Breast epithelium (tissue), 4 donors: ENCODE measurements around the gene OTX1. TPM values are rescaled to one million over a fixed set of nuclear protein-coding genes. Genes with fewer than 3 reads are reported as not detected.

Experiments
- DNase-seq, 2 donors: peaks; one replicate each; pipeline ENCODE4 v3.0.0-alpha.2; 2019; ENCODE audit warnings: low spot score in 2 of 2
- H3K27ac ChIP-seq, 2 donors: fragments of 200-600 bp; sonication (generic) in 1 of 2; one replicate each; pipeline ENCODE4 v1.5.1; 2016 to 2019; ENCODE audit warnings: mild to moderate bottlenecking in 1 of 2
- H3K27me3 ChIP-seq, 2 donors: fragments of 200-600 bp; sonication (generic) in 1 of 2; one replicate each; pipeline versions ENCODE4 v1.5.1 to v1.6.0; 2017 to 2019; ENCODE audit warnings: control low read depth in 1 of 2, mild to moderate bottlenecking in 1 of 2
- H3K36me3 ChIP-seq: fragments of 200-600 bp; one replicate; pipeline ENCODE4 v1.5.1; 2019
- H3K4me1 ChIP-seq, 2 donors: fragments of 200-600 bp; sonication (generic); one replicate each; pipeline ENCODE4 v1.5.1; 2016 to 2019; ENCODE audit warnings: control low read depth in 1 of 2
- H3K4me3 ChIP-seq, 3 donors: fragments of 200-600 bp; sonication (generic); 1 replicate in 2 of 3; 2 replicates in 1 of 3; pipeline ENCODE4 v1.5.1; 2016 to 2019; ENCODE audit warnings: mild to moderate bottlenecking in 3 of 3, moderate library complexity in 2 of 3
- H3K9me3 ChIP-seq, 2 donors: fragments of 200-600 bp; sonication (generic) in 1 of 2; one replicate each; pipeline ENCODE4 v1.5.1; 2016 to 2019; ENCODE audit warnings: control low read depth in 1 of 2
- POLR2A ChIP-seq: fragments of 450-650 bp; IDR thresholded peaks from one replicate; pipeline ENCODE4 v1.6.1; 2016; ENCODE audit warnings: antibody characterized with exemption, mild to moderate bottlenecking, moderate library complexity
- POLR2AphosphoS5 ChIP-seq, 3 donors: sonication (generic); formaldehyde crosslinking; IDR thresholded peaks; one replicate each; pipeline ENCODE4 v1.6.1; 2017; ENCODE audit warnings: antibody characterized with exemption in 3 of 3
- intact Hi-C: fragments of 100-400 bp; cut with DNase I; formaldehyde crosslinking; loops from one replicate; pipeline ENCODE4 v1.15.1; 2023; ENCODE audit warnings: low total_unique reads
- total RNA-seq, 3 donors: library from RNA; depleted of rRNA; stranded (reverse); fragments of >200 nt; gene quantifications; one replicate each; pipeline ENCODE4 v1.1.0, GENCODE V29; 2016
- TF ChIP-seq, protein P1 (sequence below), 3 donors: fragments of 450-650 bp; IDR thresholded peaks; one replicate each; pipeline ENCODE4 v1.5.1; 2016 to 2017; ENCODE audit warnings: antibody characterized with exemption in 3 of 3, mild to moderate bottlenecking in 3 of 3, moderate library complexity in 3 of 3

Gene OTX1
- total RNA-seq, 3 donors from 2014 or later = not detected

DNA sequence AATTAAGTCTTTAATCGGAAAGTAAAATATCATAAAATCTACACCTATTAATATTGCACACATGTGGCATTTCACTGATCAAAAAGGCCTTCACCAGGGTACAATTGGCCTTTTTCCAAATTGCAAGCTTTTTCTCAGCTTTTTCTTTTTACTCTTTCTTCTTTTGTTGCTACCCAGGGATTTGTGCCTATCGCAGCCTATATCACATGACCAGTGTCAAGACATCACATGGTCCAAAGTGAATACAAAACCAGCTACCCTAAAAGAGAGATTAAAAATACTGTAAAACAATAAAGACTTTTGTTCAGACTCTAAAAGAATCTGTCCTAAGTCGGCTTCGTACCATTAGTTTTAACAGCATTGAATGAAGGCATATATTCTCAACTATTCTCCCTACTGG, 15.0 kb upstream of the OTX1 start:
- TF ChIP-seq POLR2AphosphoS5 (IDR thresholded peaks at IDR 0.05) (no peak), POLR2A (no peak)
- TF ChIP-seq, protein P1, sequence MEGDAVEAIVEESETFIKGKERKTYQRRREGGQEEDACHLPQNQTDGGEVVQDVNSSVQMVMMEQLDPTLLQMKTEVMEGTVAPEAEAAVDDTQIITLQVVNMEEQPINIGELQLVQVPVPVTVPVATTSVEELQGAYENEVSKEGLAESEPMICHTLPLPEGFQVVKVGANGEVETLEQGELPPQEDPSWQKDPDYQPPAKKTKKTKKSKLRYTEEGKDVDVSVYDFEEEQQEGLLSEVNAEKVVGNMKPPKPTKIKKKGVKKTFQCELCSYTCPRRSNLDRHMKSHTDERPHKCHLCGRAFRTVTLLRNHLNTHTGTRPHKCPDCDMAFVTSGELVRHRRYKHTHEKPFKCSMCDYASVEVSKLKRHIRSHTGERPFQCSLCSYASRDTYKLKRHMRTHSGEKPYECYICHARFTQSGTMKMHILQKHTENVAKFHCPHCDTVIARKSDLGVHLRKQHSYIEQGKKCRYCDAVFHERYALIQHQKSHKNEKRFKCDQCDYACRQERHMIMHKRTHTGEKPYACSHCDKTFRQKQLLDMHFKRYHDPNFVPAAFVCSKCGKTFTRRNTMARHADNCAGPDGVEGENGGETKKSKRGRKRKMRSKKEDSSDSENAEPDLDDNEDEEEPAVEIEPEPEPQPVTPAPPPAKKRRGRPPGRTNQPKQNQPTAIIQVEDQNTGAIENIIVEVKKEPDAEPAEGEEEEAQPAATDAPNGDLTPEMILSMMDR (IDR thresholded peaks at IDR 0.05) = no peak
- intact Hi-C loops = no loop called here
- H3K36me3 ChIP-seq = no peaks in the 10 kb centered on the region
- H3K4me3 ChIP-seq = no peak overlapping the region
- H3K9me3 ChIP-seq = no peaks in the 10 kb centered on the region
- no peak overlapping the region for H3K27ac ChIP-seq
- no peak for DNase-seq
- H3K27me3 ChIP-seq = no peaks in the 10 kb centered on the region
- no peaks in the 10 kb centered on the region for H3K4me1 ChIP-seq

DNA sequence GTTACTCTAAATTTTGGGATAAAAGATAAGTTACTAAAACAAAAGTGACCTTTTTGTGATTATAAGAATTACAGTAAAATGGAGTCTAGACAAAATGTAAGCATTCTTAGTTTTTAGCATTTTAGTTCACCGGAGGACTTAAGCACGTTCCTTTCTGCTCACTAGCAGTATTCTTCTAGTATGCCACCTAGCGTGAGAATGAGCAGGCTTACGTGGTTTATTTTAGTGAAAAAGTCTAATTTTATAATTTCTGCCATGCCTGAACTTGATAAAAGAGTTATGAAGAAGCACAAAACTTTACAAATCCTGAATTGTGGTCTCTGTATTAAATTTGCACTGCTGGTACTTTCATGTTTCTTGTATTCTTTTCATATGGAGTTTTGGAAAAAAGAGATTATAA, 12.6 kb upstream of the OTX1 start:
- H3K36me3 ChIP-seq = no peaks in the 10 kb centered on the region
- H3K27me3 ChIP-seq = no peaks in the 10 kb centered on the region
- TF ChIP-seq POLR2A (no peak), POLR2AphosphoS5 (IDR thresholded peaks at IDR 0.05) (no peak)
- TF ChIP-seq, protein P1 (IDR thresholded peaks at IDR 0.05) = no peak
- H3K4me3 ChIP-seq = no peak overlapping the region
- no peak overlapping the region for H3K27ac ChIP-seq
- DNase-seq = no peak
- intact Hi-C loops = no loop called here
- H3K9me3 ChIP-seq = no peaks in the 10 kb centered on the region
- H3K4me1 ChIP-seq = no peaks in the 10 kb centered on the region

DNA sequence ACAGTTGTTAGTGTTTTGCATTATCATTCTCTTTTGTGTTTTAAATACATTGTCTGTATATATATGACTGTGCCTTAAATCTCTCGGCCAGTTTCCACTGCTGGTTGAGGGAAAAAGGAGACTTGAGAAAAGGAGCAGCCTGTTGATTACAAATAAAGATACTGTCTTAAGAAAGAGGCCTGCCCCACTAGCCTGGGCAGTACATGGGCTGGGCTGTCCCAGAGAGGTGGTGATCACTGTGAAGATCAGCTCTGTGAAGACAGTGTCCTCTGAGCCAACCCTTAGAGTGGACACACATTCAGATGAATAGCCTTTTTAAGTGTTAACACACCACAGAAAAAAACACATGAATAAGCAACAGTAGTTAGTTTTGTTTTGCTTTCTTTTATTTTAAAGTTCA, 10.0 kb upstream of the OTX1 start:
- DNase-seq = no peak
- H3K9me3 ChIP-seq = no peaks in the 10 kb centered on the region
- TF ChIP-seq POLR2AphosphoS5 (IDR thresholded peaks at IDR 0.05) (no peak), POLR2A (no peak)
- TF ChIP-seq, protein P1 (IDR thresholded peaks at IDR 0.05) = no peak
- no peak overlapping the region for H3K4me3 ChIP-seq
- no peaks in the 10 kb centered on the region for H3K36me3 ChIP-seq
- no peaks in the 10 kb centered on the region for H3K4me1 ChIP-seq
- intact Hi-C loops = no loop called here
- no peak overlapping the region for H3K27ac ChIP-seq
- H3K27me3 ChIP-seq = no peaks in the 10 kb centered on the region

DNA sequence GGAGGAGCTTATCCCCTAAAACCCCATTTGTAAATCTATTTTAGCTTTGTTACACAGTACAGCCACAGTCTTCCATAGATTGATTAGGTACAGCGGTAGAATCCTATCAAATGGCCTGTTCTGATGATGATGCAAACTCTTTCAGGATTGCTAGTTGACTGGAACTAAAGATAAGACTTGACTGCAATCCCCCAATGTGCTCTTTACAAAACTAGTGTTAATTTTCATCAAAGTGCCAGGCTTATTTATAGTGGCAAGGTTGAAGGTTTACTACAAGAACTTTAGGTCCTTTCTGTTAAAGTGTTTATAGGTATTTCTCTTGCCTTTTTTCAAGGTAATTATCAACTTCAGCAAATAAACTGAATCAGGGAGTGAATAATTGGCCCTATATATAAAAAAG, 9.0 kb upstream of the OTX1 start:
- intact Hi-C loops = no loop called here
- no peaks in the 10 kb centered on the region for H3K36me3 ChIP-seq
- DNase-seq = no peak
- no peak for TF ChIP-seq POLR2A
- TF ChIP-seq, protein P1 (IDR thresholded peaks at IDR 0.05) = no peak
- no peak for TF ChIP-seq POLR2AphosphoS5 (IDR thresholded peaks at IDR 0.05)
- H3K27ac ChIP-seq = no peak overlapping the region
- H3K27me3 ChIP-seq = peaks cover 0 to under 1% of the 10 kb centered on the region in 2 donors
- H3K9me3 ChIP-seq = no peaks in the 10 kb centered on the region
- no peaks in the 10 kb centered on the region for H3K4me1 ChIP-seq
- no peak overlapping the region for H3K4me3 ChIP-seq

DNA sequence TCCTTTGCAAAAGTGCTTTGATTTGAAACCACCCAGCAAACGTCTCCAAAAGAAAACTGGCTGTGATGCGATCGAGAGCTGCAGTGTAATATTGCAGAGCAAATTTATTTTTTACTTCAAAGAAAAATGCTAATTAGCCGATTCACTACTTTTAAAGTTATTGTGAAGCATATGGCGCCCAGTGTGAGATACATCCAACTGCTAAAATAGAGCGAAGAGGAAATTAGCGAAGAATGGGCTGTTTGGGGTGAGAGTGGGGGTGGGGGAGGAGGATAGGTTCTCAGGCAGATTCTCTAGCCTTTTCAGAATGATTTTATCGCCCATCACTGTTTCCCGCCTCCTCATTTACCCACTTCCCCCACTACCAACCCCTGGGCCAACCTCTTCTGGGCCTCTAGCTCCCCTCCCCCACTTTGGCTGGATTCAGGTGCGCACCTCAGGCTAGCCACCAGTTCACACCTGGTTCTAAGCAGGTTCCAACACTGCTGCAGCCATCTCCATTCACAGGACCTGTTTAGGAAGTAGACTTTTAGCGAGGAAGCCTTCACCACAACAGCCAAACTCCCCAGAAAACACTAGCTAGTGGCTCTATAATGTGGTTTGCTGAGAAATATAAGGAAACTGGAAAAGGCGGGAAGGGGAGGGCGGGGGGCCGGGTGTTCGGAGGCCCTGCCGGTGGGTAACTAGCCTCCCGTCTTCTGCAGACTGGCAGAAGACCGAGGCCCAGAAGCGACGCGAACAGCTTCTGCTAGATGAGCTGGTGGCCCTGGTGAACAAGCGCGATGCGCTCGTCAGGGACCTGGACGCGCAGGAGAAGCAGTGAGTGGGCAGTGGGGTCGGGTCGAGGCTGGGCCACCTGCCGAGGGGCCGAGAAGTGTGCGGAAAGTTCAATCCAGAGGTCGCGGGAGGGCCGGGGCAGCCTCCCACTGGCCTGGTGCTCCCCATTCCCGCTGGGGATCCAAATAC, 6.0 kb upstream of the OTX1 start:
- Histone ChIP-seq H3K27ac (no peak overlapping the region), H3K27me3 (peaks cover 3 to 30% of the 10 kb centered on the region in 2 donors), H3K9me3 (peaks cover 0 to 8% of the 10 kb centered on the region in 2 donors), H3K4me1 (peaks cover 0 to 9% of the 10 kb centered on the region in 2 donors), H3K36me3 (no peaks in the 10 kb centered on the region), H3K4me3 (no peak overlapping the region)
- intact Hi-C loops = no loop called here
- DNase-seq = no peak
- TF ChIP-seq, protein P1 (IDR thresholded peaks at IDR 0.05) = no peak
- TF ChIP-seq POLR2A = no peak
- no peak for TF ChIP-seq POLR2AphosphoS5 (IDR thresholded peaks at IDR 0.05)
